Hepatocyte (in vitro differentiated cells): ENCODE measurements around the gene RHEX.

Experiments used
- EZH2 ChIP-seq: fragments of 200-600 bp; sonication (generic); IDR thresholded peaks from 2 replicates; pipeline ENCODE4 v1.6.1; 2016; ENCODE audit warnings: antibody characterized with exemption, mild to moderate bottlenecking, borderline replicate concordance
- EZH2phosphoT487 ChIP-seq: fragments of 200-600 bp; sonication (generic); IDR thresholded peaks from one replicate; pipeline ENCODE4 v1.6.1; 2018; ENCODE audit warnings: antibody characterized with exemption, mild to moderate bottlenecking, low read depth, moderate library complexity; ENCODE audit not compliant: unreplicated experiment, severe bottlenecking
- TF ChIP-seq, protein P1 (sequence below): fragments of 200-600 bp; sonication (generic); IDR thresholded peaks from 2 replicates; pipeline ENCODE4 v1.5.1; 2016; ENCODE audit warnings: antibody characterized with exemption, mild to moderate bottlenecking; ENCODE audit not compliant: poor library complexity

DNA sequence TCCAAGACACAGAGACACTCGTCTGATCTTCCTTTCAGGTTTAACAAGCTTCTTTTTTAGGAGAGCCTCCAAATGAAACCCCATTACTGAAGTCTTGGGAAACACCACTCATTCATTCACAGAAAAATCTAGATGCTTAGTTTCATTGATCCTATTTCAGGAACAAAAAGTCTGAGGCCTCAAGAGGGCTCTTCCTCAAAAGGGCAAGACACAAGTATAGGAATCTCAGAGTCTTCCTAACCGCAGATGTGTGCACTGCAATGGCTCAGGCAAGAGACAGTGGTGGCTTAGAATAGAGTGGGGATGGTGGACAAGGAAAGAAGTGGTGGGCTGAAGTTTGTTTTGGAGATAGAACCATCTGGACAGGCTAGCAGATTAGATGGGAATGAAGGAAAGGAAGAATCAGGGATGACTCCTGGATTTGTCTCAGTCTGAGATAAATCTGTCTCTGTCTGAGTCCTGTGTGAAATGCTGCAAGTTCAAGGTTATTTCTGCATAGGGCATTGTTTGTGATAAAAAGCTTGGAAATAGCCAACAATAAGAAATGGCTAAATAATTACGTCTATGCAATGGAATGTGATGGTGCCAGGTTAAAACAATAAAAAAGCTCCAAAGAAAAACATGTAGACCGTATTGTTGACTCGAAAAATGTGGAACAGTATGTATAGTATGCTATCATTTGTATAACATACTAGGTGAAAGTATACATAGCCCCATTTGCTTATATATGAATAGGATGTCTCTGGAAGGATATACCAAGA is 20.4 kb upstream of the RHEX start:
- TF ChIP-seq, protein P1, sequence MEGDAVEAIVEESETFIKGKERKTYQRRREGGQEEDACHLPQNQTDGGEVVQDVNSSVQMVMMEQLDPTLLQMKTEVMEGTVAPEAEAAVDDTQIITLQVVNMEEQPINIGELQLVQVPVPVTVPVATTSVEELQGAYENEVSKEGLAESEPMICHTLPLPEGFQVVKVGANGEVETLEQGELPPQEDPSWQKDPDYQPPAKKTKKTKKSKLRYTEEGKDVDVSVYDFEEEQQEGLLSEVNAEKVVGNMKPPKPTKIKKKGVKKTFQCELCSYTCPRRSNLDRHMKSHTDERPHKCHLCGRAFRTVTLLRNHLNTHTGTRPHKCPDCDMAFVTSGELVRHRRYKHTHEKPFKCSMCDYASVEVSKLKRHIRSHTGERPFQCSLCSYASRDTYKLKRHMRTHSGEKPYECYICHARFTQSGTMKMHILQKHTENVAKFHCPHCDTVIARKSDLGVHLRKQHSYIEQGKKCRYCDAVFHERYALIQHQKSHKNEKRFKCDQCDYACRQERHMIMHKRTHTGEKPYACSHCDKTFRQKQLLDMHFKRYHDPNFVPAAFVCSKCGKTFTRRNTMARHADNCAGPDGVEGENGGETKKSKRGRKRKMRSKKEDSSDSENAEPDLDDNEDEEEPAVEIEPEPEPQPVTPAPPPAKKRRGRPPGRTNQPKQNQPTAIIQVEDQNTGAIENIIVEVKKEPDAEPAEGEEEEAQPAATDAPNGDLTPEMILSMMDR, result no peak
- TF ChIP-seq EZH2 (no peak), EZH2phosphoT487 (no peak)
